GM19193 (cell line): ENCODE measurements around the gene RNF34.

Source experiments
- POLR2A ChIP-seq: IDR thresholded peaks from 4 replicates; pipeline ENCODE4 v1.6.1; 2011; ENCODE audit not compliant: insufficient read depth, insufficient read length; ENCODE audit errors: extremely low read depth

RNF34 gene

GRCh38 chr12:121388421-121388981 lies 11.4 kb upstream of the RNF34 start:
- TF ChIP-seq POLR2A: no peak

GRCh38 chr12:121390856-121391255 lies 9.1 kb upstream of the RNF34 start:
- TF ChIP-seq POLR2A: no peak

DNA sequence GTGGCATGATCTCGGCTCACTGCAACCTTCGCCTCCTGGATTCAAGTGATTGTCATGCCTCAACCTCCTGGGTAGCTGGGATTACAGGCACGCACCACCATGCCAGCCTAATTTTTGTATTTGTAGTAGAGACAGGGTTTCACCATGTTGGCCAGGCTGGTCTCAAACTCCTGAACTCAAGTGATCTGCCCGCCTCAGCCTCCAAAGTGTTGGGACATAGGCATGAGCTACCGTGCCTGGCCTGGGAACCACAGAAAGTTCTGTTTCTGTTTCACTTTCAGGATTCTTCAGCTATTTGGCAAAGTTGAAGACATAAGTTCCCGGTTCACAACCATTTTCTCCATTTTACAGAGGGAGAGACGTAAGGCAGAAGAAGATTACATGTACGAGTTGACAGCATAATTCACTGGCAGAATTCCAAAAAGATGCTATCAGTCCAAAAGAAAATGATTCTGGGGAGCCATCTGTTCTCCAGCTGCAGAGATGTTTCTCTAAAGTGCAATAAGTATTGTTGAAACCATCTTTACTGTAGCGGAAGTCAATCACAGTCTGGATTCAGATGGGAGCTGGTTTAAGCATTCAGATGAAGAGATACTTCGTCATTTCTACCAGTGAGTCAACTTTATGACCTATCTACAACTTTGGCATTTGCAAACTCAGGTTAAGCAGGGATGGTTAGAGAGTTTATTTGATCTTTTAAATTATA lies 8.1 kb upstream of the RNF34 start:
- no peak for TF ChIP-seq POLR2A

GRCh38 chr12:121392325-121392716 lies 7.6 kb upstream of the RNF34 start:
- TF ChIP-seq POLR2A: no peak

GRCh38 chr12:121397521-121397920 lies 2.4 kb upstream of the RNF34 start:
- no peak for TF ChIP-seq POLR2A

GRCh38 chr12:121398355-121398754 lies 1.6 kb upstream of the RNF34 start:
- no peak for TF ChIP-seq POLR2A

GRCh38 chr12:121400332-121401139 lies 618 bp downstream of the RNF34 start:
- peak; percentile 51 for TF ChIP-seq POLR2A

DNA sequence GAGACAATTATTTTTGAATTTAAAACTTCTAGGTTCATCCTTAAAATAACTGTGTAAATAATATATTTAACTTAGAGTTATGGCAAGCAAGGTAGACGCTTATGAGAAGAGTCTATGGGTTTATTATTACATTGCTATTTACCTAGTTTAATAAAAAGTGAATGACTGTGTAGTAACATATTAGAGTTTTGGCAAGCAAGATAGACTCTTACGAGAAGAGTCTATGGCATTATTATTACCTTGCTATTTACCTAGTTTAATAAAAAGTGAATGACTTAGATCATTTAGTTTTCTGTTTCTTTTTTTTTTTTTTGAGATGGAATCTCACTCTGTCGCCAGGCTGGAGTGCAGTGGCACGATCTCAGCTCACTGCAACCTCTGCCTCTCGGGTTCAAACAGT lies 3.8 kb downstream of the RNF34 start:
- no peak for TF ChIP-seq POLR2A

- TF ChIP-seq POLR2A: no peak
Observed at GRCh38 chr12:121404734-121405133, 4.8 kb downstream of the RNF34 start.

- TF ChIP-seq POLR2A: no peak
Observed at GRCh38 chr12:121405211-121405610, 5.3 kb downstream of the RNF34 start.

GRCh38 chr12:121413917-121414316 lies 14.0 kb downstream of the RNF34 start:
- TF ChIP-seq POLR2A: no peak

DNA sequence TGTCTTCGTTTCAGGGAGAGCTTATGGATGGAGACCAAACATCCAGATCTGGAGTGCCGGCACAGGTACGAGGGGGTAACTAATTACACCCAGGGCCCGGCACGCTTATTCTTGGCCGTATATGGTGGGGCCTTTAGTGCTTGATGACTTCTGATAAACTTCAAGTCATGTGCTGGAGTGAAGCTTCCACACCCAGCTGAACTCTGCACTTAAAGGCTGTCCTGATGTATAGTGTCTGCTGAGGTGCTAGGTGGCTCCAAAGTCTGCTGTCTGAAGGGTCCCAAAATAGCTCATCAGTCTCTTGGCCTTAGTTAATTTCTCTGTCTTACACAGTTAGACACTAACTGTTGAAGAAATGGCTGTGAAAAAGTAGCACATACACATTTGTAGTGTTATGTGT lies 17.9 kb downstream of the RNF34 start:
- no peak for TF ChIP-seq POLR2A

- TF ChIP-seq POLR2A: no peak
Observed at GRCh38 chr12:121420109-121420508, 20.2 kb downstream of the RNF34 start.

DNA sequence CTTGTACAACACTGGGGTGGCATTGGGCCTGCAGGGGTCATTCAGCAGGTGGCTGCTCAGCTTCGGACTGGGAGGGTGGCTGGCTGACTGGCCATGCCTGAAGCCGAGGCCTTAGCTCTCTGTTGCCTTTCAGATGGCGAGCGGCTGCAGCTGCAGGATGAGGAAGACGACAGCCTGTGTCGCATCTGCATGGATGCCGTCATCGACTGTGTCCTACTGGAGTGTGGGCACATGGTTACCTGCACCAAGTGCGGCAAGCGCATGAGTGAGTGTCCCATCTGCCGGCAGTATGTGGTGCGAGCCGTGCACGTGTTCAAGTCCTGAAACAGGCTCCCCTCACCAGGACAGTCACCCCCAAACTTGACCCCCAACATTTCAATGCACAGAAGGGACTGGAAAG lies 23.3 kb downstream of the RNF34 start:
- TF ChIP-seq POLR2A: peak; percentile 52

DNA sequence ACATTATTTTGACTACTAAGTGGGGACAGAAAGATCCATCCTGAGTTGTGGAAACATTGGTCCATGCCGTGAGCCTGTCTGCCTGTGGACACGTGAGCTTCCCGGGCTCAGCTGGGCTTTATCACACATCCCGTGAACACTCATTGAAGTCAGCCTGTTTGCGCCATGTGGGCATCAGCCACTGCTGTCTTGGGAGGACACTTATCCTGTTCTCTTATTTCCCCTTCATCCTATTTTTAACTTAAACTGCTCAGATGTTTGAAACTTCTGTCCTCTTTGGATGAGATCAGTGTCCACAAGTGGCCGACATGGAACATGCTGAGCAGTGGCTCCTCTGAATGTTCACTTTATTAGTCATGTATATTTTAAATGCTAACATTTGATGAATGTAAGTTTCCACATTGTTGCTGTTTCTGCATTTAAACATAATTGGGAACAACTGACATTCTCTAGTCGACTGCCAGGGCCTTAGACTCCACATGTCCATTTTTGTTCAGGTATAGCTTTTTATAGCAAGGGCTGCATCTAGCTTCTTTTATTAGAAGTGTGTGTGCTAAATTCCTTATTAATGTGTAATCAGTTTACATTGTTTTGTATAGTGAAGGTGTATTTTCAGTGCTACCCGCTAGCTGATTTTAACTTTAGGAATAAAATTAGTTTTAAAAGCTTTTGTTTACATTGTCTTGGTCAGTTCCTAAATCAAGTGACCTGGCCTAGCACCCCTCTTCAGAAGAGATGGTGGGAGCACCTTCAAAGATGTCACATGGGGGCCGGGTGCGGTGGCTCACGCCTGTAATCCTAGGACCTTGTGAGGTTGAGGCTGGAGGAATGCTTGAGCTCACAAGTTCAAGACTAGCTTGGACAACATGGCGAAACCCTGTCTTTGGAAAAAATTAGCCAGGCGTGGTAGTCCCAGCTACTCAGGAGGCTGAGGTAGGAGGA lies 24.0 kb downstream of the RNF34 start:
- peak; percentile 20 for TF ChIP-seq POLR2A
